ENCODE data around the gene SLCO4A1. TPM values are rescaled to one million over a fixed set of nuclear protein-coding genes. Genes with fewer than 3 reads are reported as not detected.

The SLCO4A1 gene
- total and polyA plus RNA-seq, 12 donors, result 1.5 to 52.7 (median 6.8) TPM

DNA sequence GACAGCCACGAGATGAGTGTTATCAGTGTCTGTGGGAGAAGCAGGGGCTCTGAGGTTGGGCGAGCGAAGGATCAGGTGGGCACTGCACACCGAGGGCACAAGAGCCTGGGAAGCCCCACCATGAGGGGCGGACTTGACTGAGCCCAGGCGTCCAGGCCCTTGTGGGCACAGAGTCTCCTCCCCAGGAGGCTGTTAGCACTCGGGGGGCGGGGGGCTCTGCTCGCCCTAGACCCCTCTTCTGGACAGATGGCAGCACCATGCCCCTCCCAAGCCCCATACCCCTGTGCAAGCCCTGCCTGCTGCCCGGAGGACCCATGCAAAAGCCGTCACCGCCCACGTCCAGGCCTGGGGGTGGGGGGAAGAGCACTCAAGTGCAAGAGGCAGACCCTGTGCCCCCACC lies 21.7 kb upstream of the SLCO4A1 start:
- H3K4me1 ChIP-seq, result peaks cover 28 to 67% (median 61%) of the 10 kb centered on the region in 9 donors
- H3K27me3 ChIP-seq, result no peaks in the 10 kb centered on the region
- TF ChIP-seq, protein P1, sequence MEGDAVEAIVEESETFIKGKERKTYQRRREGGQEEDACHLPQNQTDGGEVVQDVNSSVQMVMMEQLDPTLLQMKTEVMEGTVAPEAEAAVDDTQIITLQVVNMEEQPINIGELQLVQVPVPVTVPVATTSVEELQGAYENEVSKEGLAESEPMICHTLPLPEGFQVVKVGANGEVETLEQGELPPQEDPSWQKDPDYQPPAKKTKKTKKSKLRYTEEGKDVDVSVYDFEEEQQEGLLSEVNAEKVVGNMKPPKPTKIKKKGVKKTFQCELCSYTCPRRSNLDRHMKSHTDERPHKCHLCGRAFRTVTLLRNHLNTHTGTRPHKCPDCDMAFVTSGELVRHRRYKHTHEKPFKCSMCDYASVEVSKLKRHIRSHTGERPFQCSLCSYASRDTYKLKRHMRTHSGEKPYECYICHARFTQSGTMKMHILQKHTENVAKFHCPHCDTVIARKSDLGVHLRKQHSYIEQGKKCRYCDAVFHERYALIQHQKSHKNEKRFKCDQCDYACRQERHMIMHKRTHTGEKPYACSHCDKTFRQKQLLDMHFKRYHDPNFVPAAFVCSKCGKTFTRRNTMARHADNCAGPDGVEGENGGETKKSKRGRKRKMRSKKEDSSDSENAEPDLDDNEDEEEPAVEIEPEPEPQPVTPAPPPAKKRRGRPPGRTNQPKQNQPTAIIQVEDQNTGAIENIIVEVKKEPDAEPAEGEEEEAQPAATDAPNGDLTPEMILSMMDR (IDR thresholded peaks at IDR 0.05), result no peak
- 78 to 82% methylated on average over 13 of the region's 13 CpGs for WGBS, 2 donors
- no peaks in the 10 kb centered on the region for H3K9me3 ChIP-seq
- ATAC-seq (no peak), DNase-seq (no peak)
- no peak overlapping the region for H3K27ac ChIP-seq
- H3K4me3 ChIP-seq, result no peak overlapping the region
- intact Hi-C loops (cut with DNase I), result no loop called here
- H3K36me3 ChIP-seq, result no peaks in the 10 kb centered on the region

DNA sequence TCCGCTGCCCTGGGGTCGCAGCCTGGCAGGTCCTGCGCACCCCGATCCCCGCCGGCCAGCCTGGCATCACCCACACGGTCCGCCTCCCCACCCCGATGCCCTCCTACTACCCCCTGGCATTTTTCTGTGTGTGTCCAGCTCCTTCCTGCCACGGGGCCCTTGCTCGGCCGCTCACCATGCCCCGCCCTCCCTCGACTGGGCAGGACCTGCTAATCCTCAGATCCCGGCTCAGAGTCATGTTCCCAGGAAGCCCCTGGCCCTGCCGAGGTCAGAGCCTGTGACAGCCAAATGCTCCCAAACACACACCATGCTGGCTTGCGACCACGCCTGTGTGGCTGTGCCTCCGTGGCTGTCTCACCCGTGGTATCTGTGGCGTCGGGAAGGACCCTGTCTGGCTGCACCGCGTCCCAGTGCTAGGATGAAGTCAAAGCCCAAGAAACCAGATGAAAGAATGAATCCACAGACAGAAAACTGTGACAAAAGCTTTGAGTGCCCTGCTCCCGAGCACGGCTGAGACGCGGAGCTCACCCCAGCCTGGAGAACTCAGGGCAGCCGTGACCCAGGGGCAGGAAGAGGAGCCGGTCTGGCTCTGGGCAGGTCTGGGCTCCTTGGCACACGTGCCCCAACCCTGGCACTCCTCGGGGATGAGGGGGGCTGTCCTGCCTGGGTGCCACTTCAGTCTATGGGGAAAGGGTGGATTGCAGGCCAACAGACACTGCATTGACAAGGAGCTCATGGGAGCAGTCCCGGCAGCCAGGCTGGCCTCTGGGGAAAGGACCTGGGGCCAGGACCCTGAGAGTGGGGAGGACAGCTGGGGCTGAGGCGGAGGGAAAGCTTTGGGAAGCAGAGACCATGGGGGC lies 20.8 kb upstream of the SLCO4A1 start:
- ATAC-seq (no peak), DNase-seq (no peak)
- 87% methylated on average over 29 to 34 of the region's 34 CpGs for WGBS, 2 donors
- H3K9me3 ChIP-seq, result no peaks in the 10 kb centered on the region
- H3K27me3 ChIP-seq, result no peaks in the 10 kb centered on the region
- H3K27ac ChIP-seq, result peak overlapping the region; percentile 20 to 95 (median 89)
- intact Hi-C loops (cut with DNase I), result no loop called here
- H3K4me1 ChIP-seq, result peaks cover 28 to 72% (median 59%) of the 10 kb centered on the region in 9 donors
- H3K4me3 ChIP-seq, result no peak overlapping the region
- no peaks in the 10 kb centered on the region for H3K36me3 ChIP-seq
- TF ChIP-seq, protein P1 (IDR thresholded peaks at IDR 0.05), result no peak

DNA sequence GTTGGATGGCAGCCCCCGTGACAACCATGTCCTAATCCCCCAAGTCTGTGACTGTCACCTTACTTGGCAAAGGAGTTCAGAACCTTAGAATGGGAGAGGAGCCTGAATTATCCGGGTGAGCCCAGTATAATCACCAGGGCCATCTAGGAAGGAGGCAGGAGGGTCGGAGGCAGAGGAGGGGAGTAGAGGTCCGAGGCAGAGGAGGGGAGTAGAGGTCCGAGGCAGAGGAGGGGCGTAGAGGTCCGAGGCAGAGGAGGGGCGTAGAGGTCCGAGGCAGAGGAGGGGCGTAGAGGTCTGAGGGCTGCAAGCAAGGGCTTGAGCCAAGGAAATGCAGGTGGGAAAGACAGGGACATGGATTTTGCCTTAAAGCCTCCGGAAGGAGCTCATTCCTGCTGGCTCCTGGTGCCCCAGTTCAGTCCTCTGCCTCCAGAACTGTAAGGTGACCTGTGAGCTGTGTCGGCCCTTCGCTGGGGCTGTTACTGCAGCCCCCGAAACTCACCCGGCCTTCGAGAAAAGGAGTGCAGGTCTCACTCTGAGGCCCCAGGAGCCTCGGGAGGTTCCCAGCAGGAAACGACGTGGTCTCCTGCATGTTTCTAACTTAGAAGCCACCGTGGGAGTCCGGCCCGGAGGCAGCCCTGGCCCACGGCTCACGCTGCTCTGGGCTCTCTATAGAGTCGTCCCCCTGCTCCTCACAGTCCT lies 20.0 kb upstream of the SLCO4A1 start:
- DNase-seq (no peak), ATAC-seq (no peak)
- intact Hi-C loops (cut with DNase I), result no loop called here
- Histone ChIP-seq H3K27me3 (no peaks in the 10 kb centered on the region), H3K36me3 (no peaks in the 10 kb centered on the region), H3K9me3 (no peaks in the 10 kb centered on the region), H3K4me3 (no peak overlapping the region), H3K4me1 (peaks cover 23 to 63% (median 50%) of the 10 kb centered on the region in 9 donors), H3K27ac (peak overlapping the region; percentile 72 to 95 (median 89))
- TF ChIP-seq, protein P1 (IDR thresholded peaks at IDR 0.05), result no peak
- WGBS, 2 donors, result 78 to 79% methylated on average over 25 of the region's 25 CpGs

DNA sequence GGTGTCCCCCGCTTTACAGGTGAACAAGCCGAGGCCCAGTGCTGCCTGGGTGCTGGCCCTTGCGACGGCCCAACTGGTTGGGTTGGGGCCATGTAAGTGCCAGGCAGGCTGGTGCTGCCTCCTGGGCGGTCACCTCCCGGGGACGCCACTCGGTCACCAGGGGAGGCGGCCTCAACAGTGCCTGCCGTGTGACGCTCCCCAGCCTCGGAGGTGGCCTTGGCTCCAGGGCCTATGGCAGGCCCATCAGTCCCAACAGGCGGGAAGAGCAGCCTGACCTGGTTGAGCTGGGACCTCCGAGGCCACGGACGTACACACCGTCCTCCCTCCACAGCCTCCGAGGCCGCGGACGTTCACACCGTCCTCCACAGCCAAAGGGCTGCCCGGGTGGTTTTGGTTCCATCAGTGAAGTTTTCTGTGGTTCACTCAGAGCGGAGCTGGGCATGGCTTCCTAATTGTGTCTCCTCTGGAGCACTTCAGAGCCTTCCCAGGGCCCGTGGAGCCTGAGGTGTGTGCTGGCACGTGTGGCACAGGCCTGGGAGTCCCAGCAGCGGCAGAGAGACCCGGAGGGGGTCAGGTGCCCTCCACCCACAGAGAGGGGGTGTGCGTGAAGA lies 19.3 kb upstream of the SLCO4A1 start:
- Histone ChIP-seq H3K27me3 (no peaks in the 10 kb centered on the region), H3K36me3 (no peaks in the 10 kb centered on the region), H3K27ac (peak overlapping the region; percentile 72 to 95 (median 89)), H3K4me1 (peaks cover 17 to 56% (median 44%) of the 10 kb centered on the region in 9 donors), H3K4me3 (peak overlapping the region in 1 of 10 donors; percentile 23), H3K9me3 (no peaks in the 10 kb centered on the region)
- 79 to 85% methylated on average over 29 of the region's 29 CpGs for WGBS, 2 donors
- intact Hi-C loops (cut with DNase I), result loop anchor here in 1 of 10 donors (1.0 kb wide), 1 partner anchor 29 kb away; no protein-coding TSS in a partner anchor
- ATAC-seq (peak in 3 of 8 donors; percentile 3 to 30 (median 21)), DNase-seq (no peak)
- TF ChIP-seq, protein P1 (IDR thresholded peaks at IDR 0.05), result no peak
